Transverse colon (tissue), 4 donors: ENCODE results near the gene MEGF11. TPM values are rescaled to one million over a fixed set of nuclear protein-coding genes. Genes with fewer than 3 reads are reported as not detected.

Source experiments
- DNase-seq: peaks from one replicate; pipeline ENCODE4 v3.0.0-alpha.2; 2019
- H3K27ac ChIP-seq, 4 donors: fragments of 200-600 bp; sonication (generic); 2 replicates each; pipeline ENCODE4 v1.5.1; 2016 to 2018; ENCODE audit warnings: inconsistent platforms in 4 of 4
- H3K27me3 ChIP-seq: fragments of 200-600 bp; sonication (generic); 2 replicates; pipeline ENCODE4 v1.5.1; 2017; ENCODE audit warnings: inconsistent platforms
- H3K36me3 ChIP-seq, 4 donors: fragments of 200-600 bp; sonication (generic); 2 replicates each; pipeline ENCODE4 v1.5.1; 2017 to 2019; ENCODE audit warnings: inconsistent platforms in 4 of 4
- H3K4me1 ChIP-seq, 4 donors: fragments of 200-600 bp; sonication (generic); 2 replicates each; pipeline ENCODE4 v1.5.1; 2017 to 2020; ENCODE audit warnings: inconsistent platforms in 4 of 4
- H3K4me3 ChIP-seq, 4 donors: fragments of 200-600 bp; sonication (generic); 1 replicate in 1 of 4; 2 replicates in 3 of 4; pipeline versions ENCODE4 v1.5.1 to v1.6.1; 2017 to 2019; ENCODE audit warnings: inconsistent platforms in 4 of 4
- H3K9me3 ChIP-seq, 2 donors: fragments of 200-600 bp; sonication (generic); 2 replicates each; pipeline ENCODE4 v1.5.1; 2017 to 2019; ENCODE audit warnings: inconsistent platforms in 2 of 2
- EP300 ChIP-seq: sonication (generic); formaldehyde crosslinking; IDR thresholded peaks from one replicate; pipeline ENCODE4 v1.6.1; 2017; ENCODE audit warnings: antibody characterized with exemption, low read depth
- POLR2A ChIP-seq: fragments of 450-650 bp; IDR thresholded peaks from one replicate; pipeline ENCODE4 v1.6.1; 2016; ENCODE audit warnings: antibody characterized with exemption, mild to moderate bottlenecking, moderate library complexity
- POLR2AphosphoS5 ChIP-seq, 3 donors: sonication (generic); formaldehyde crosslinking; IDR thresholded peaks; one replicate each; pipeline ENCODE4 v1.6.1; 2016; ENCODE audit warnings: antibody characterized with exemption in 3 of 3
- WGBS, 2 donors: methylation state at CpG; one replicate each; pipeline ENCODE4 v1.1.5; 2018; ENCODE audit warnings: low coverage in 1 of 2; 5-methylcytosine and 5-hydroxymethylcytosine counted together
- in situ Hi-C, 4 donors: fragments of 200-750 bp; cut with MboI; loops; one replicate each; pipeline versions ENCODE4 v1.15.0 to v1.15.1; 2017; ENCODE audit warnings: low sequenced_read_pairs in 3 of 4, low pct_ligation_motif_present in 1 of 4, low pct_unique_long_range_greater_than_20kb in 1 of 4
- intact Hi-C: fragments of 100-400 bp; cut with DNase I; formaldehyde crosslinking; loops from one replicate; pipeline ENCODE4 v1.15.1; 2023; ENCODE audit warnings: low total_unique reads
- total RNA-seq, 4 donors: library from RNA; depleted of rRNA; stranded (reverse); fragments of >200 nt; gene quantifications; one replicate each; pipeline ENCODE4 v1.1.0, GENCODE V29; 2016
- TF ChIP-seq, protein P1 (sequence below), 5 experiments: fragments of 200-600 bp in 3 of 5; fragments of 450-650 bp in 2 of 5; sonication (generic) in 3 of 5; IDR thresholded peaks; 1 replicate in 2 of 5; 2 replicates in 3 of 5; pipeline ENCODE4 v1.5.1; 2016 to 2017; ENCODE audit warnings: antibody characterized with exemption in 5 of 5, inconsistent platforms in 3 of 5, mild to moderate bottlenecking in 2 of 5, moderate library complexity in 1 of 5

MEGF11 gene
- total RNA-seq, 4 donors from 2014 or later, result 0.16 TPM; not detected in 3

GRCh38 chr15:66131831-66132230 is 121.7 kb downstream of the MEGF11 start:
- H3K27ac ChIP-seq, result no peak overlapping the region
- no peak for DNase-seq
- H3K36me3 ChIP-seq, result no peaks in the 10 kb centered on the region
- no peaks in the 10 kb centered on the region for H3K4me1 ChIP-seq
- no peak overlapping the region for H3K4me3 ChIP-seq
- peaks cover 10% of the 10 kb centered on the region for H3K27me3 ChIP-seq
- intact Hi-C loops, result no loop called here
- in situ Hi-C loops, result no loop called here
- TF ChIP-seq, protein P1, sequence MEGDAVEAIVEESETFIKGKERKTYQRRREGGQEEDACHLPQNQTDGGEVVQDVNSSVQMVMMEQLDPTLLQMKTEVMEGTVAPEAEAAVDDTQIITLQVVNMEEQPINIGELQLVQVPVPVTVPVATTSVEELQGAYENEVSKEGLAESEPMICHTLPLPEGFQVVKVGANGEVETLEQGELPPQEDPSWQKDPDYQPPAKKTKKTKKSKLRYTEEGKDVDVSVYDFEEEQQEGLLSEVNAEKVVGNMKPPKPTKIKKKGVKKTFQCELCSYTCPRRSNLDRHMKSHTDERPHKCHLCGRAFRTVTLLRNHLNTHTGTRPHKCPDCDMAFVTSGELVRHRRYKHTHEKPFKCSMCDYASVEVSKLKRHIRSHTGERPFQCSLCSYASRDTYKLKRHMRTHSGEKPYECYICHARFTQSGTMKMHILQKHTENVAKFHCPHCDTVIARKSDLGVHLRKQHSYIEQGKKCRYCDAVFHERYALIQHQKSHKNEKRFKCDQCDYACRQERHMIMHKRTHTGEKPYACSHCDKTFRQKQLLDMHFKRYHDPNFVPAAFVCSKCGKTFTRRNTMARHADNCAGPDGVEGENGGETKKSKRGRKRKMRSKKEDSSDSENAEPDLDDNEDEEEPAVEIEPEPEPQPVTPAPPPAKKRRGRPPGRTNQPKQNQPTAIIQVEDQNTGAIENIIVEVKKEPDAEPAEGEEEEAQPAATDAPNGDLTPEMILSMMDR (IDR thresholded peaks at IDR 0.05), result no peak
- TF ChIP-seq POLR2AphosphoS5 (IDR thresholded peaks at IDR 0.05) (no peak), POLR2A (no peak), EP300 (no peak)
- 91% methylated on average over 6 of the region's 6 CpGs; no CpG with 5 or more reads in 1 of the 2 donors for WGBS, 2 donors
- H3K9me3 ChIP-seq, result no peaks in the 10 kb centered on the region

DNA sequence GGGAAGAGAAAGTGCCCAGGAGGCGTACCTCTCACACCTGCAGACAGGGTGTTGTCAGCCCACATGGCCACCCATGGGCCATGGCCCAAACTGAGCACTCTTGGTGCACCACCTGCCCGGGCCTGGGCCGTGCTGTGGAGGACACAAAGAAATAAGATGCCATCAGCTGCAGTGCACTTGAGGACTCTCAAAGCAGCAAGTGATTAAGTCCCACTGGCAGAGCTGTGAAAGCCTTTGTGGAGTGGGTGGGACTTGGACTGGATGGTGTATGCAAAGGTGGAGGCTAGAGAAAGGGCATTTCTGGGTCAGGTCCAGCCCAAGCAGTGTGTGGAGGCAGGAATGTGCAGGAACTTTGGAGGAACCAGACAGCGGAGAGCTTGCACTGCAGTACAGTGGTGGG is 122.3 kb downstream of the MEGF11 start:
- Histone ChIP-seq H3K27ac (no peak overlapping the region), H3K4me3 (no peak overlapping the region), H3K36me3 (no peaks in the 10 kb centered on the region), H3K27me3 (peaks cover 10% of the 10 kb centered on the region), H3K9me3 (no peaks in the 10 kb centered on the region), H3K4me1 (no peaks in the 10 kb centered on the region)
- TF ChIP-seq POLR2AphosphoS5 (IDR thresholded peaks at IDR 0.05) (no peak), EP300 (no peak), POLR2A (no peak)
- TF ChIP-seq, protein P1 (IDR thresholded peaks at IDR 0.05), result no peak
- intact Hi-C loops (no loop called here), in situ Hi-C loops (no loop called here)
- 85% methylated on average over 4 of the region's 4 CpGs; no CpG with 5 or more reads in 1 of the 2 donors for WGBS, 2 donors
- no peak for DNase-seq

GRCh38 chr15:66130496-66131034 is 123.0 kb downstream of the MEGF11 start:
- in situ Hi-C loops, result no loop called here
- Histone ChIP-seq H3K4me3 (no peak overlapping the region), H3K9me3 (no peaks in the 10 kb centered on the region), H3K36me3 (no peaks in the 10 kb centered on the region), H3K4me1 (no peaks in the 10 kb centered on the region), H3K27me3 (peaks cover 10% of the 10 kb centered on the region), H3K27ac (no peak overlapping the region)
- DNase-seq, result no peak
- 50 to 70% methylated on average over 2 to 3 of the region's 3 CpGs for WGBS, 2 donors
- TF ChIP-seq POLR2A, result no peak
- TF ChIP-seq, protein P1 (IDR thresholded peaks at IDR 0.05), result no peak
- no peak for TF ChIP-seq POLR2AphosphoS5 (IDR thresholded peaks at IDR 0.05)
- intact Hi-C loops, result no loop called here

DNA sequence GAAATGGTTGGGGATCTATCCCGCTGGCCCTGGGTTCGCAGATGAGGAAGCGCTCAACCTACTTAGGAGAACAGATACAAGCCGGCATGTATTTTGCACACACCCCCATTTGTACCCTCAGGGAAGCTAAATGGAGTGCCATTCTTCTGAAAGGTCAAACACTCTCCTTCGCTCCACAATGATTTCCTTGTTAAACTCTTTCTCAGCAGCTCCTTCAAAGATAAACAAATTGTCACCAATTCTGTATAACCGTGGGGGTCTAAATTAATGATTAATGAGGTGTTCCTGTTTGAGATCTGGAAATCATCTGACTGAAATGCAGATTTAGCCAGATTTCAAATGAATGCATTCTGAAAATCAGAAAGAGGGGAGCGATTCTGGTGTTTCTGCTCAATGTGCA is 124.0 kb downstream of the MEGF11 start:
- H3K4me3 ChIP-seq, result no peak overlapping the region
- WGBS, 2 donors, result 58 to 62% methylated on average over 6 to 7 of the region's 7 CpGs
- no peaks in the 10 kb centered on the region for H3K9me3 ChIP-seq
- H3K27me3 ChIP-seq, result peaks cover 10% of the 10 kb centered on the region
- TF ChIP-seq POLR2A (no peak), POLR2AphosphoS5 (IDR thresholded peaks at IDR 0.05) (no peak), EP300 (no peak)
- TF ChIP-seq, protein P1 (IDR thresholded peaks at IDR 0.05), result no peak
- H3K27ac ChIP-seq, result no peak overlapping the region
- no peaks in the 10 kb centered on the region for H3K36me3 ChIP-seq
- intact Hi-C loops, result no loop called here
- in situ Hi-C loops, result no loop called here
- no peak for DNase-seq
- no peaks in the 10 kb centered on the region for H3K4me1 ChIP-seq
